ENCODE data around the gene MRPS7.

DNA sequence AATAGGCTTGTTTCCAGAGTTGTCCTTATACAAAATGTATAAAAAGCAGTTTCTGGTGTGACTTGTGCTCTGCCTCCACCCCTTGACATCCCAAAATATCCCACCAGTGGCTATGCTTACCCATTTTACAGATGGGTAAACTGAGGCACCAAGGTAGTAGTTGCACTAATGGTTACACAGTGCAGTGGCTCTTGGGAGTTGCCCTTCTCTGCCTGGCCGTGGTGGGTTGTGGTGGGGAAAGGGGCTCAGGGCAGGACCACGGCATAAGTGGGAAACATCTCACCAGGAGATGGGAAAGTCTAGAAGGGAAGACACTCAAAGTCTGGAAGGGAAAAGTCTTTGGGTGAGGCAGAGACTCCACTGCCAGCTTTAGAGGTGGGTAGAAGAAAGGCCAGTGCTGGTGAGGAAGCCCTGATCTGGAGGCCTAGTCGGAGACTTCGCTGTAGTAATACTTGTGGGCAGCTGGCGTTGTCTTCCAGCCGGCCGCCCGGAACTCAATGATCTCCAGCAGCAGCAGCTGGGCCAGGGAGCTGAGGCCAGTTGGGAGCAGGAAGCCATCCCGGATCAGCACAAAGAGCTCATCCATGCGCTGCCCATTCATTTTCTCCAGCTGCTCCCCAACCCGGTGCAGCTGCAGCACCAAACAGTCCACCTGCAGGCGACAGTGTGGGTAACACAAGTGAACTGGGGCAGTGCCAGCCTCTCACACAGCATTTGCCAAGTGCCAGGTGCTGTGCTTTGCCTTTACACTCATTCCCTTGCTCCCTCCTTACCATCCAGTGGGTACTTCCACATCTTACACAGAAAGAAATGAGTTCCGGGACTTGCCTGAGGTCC is 4.9 kb downstream of the MRPS7 start:
- TF ChIP-seq POLR2AphosphoS5 (IDR thresholded peaks at IDR 0.05) (no peak), POLR2A (IDR thresholded peaks at IDR 0.05) (no peak)
- TF ChIP-seq, protein P1, sequence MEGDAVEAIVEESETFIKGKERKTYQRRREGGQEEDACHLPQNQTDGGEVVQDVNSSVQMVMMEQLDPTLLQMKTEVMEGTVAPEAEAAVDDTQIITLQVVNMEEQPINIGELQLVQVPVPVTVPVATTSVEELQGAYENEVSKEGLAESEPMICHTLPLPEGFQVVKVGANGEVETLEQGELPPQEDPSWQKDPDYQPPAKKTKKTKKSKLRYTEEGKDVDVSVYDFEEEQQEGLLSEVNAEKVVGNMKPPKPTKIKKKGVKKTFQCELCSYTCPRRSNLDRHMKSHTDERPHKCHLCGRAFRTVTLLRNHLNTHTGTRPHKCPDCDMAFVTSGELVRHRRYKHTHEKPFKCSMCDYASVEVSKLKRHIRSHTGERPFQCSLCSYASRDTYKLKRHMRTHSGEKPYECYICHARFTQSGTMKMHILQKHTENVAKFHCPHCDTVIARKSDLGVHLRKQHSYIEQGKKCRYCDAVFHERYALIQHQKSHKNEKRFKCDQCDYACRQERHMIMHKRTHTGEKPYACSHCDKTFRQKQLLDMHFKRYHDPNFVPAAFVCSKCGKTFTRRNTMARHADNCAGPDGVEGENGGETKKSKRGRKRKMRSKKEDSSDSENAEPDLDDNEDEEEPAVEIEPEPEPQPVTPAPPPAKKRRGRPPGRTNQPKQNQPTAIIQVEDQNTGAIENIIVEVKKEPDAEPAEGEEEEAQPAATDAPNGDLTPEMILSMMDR (IDR thresholded peaks at IDR 0.05), result no peak
